ENCODE data around the gene CTSE.

Gene CTSE

DNA sequence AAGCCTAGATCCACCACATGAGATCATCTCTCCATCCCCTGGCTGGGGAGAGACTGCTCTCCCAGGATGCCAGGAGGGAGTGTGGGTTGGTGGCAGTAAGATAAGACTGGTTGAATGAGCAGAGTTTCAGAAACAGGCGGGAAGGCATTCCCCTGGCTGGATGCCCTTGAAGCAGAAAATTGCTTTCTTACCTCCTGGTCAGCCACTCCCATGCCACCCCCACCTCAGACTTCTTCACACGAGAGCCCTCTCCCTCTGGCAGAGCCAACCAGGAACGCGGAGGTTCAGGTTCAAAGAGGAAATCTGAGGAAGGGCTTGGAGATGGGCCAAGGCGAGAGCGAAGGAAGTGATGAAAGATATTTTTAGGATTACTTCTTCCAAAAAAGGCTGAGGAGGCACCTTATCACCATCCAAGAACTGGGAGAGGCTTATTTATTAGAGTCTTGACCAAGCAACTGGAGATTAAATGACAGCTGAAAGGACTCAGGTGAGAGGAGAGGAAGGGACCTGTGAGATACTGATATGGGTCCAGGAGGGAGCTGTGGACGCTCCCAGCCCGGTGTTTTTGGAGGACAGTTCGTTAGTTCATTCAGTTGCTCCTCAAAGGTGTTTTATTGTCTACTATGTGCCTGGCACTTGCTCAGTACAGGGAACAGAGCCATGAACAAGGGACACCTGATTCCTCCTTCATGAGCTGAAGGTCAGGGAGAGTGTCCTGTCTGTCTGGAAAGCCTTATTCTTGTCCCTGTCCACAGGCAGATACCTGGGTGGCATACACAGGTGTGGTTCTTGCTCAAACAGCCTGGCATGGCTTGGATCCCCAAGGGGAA is 61.5 kb downstream of the CTSE start:
- no peak for DNase-seq (ENCODE audit: low spot score in 2 of 2)
- Histone ChIP-seq H3K4me3 (no peak overlapping the region), H3K4me1 (no peaks in the 10 kb centered on the region), H3K9me3 (no peaks in the 10 kb centered on the region), H3K36me3 (replicated peaks) (no peaks in the 10 kb centered on the region), H3K27me3 (ENCODE audit: low read depth) (peaks cover 9% of the 10 kb centered on the region; the same call in 1 of the 2 replicates)
- in situ Hi-C loops (cut with MboI; ENCODE audit: low sequenced_read_pairs): no loop called here

GRCh38 chr1:205961405-205961804 is 62.3 kb downstream of the CTSE start:
- Histone ChIP-seq H3K9me3 (no peaks in the 10 kb centered on the region), H3K4me1 (no peaks in the 10 kb centered on the region), H3K27me3 (ENCODE audit: low read depth) (peaks cover 15% of the 10 kb centered on the region; the same call in 1 of the 2 replicates), H3K36me3 (replicated peaks) (no peaks in the 10 kb centered on the region), H3K4me3 (no peak overlapping the region)
- no peak for DNase-seq (ENCODE audit: low spot score in 2 of 2)
- in situ Hi-C loops (cut with MboI; ENCODE audit: low sequenced_read_pairs): no loop called here

- Histone ChIP-seq H3K4me3 (no peak overlapping the region), H3K27me3 (ENCODE audit: low read depth) (peaks cover 26% of the 10 kb centered on the region; the same call in 1 of the 2 replicates), H3K4me1 (no peaks in the 10 kb centered on the region), H3K36me3 (replicated peaks) (no peaks in the 10 kb centered on the region), H3K9me3 (no peaks in the 10 kb centered on the region)
- in situ Hi-C loops (cut with MboI; ENCODE audit: low sequenced_read_pairs): no loop called here
- DNase-seq (ENCODE audit: low spot score in 2 of 2): no peak
These were observed 63.9 kb downstream of the CTSE start for GRCh38 chr1:205959789-205960188.

Measured in HAP-1 (cell line).